Myocyte (in vitro differentiated cells): ENCODE results near the gene IL1RAP. TPM values are rescaled to one million over a fixed set of nuclear protein-coding genes. Genes with fewer than 3 reads are reported as not detected.
"Not testable (repeated sequence)": the region's sequence is repeated elsewhere in the genome, so short reads cannot be mapped to it uniquely, and the experiment has no call there.

ENCODE experiments used
- DNase-seq: peaks from one replicate; pipeline ENCODE4 v3.0.0-alpha.2; 2012; ENCODE audit warnings: low read depth
- total RNA-seq: library from RNA; depleted of rRNA; stranded (reverse); fragments of >200 nt; gene quantifications from 2 replicates; pipeline ENCODE4 v1.2.3, GENCODE V29; 2014

The IL1RAP gene
- total RNA-seq, 1 donor from 2014 or later: 8.4 TPM

- DNase-seq: no peak
Measured at GRCh38 chr3:190645932-190646460, 132.1 kb downstream of the IL1RAP start.

- DNase-seq: no peak
Measured at GRCh38 chr3:190646996-190647395, 133.1 kb downstream of the IL1RAP start.

- DNase-seq: peak; percentile 36
Measured at GRCh38 chr3:190655933-190656332, 142.0 kb downstream of the IL1RAP start.

GRCh38 chr3:190658106-190658505, 144.2 kb downstream of the IL1RAP start:
- no peak for DNase-seq

- peak; percentile 52 for DNase-seq
Measured at GRCh38 chr3:190666821-190667220, 152.9 kb downstream of the IL1RAP start.

- DNase-seq: no peak
Measured at GRCh38 chr3:190671658-190672057, 157.8 kb downstream of the IL1RAP start.

GRCh38 chr3:190673148-190673547, 159.3 kb downstream of the IL1RAP start:
- no peak for DNase-seq

GRCh38 chr3:190676481-190676880, 162.6 kb downstream of the IL1RAP start:
- no peak for DNase-seq

GRCh38 chr3:190677001-190677400, 163.1 kb downstream of the IL1RAP start:
- no peak for DNase-seq

GRCh38 chr3:190677868-190678267, 164.0 kb downstream of the IL1RAP start:
- DNase-seq: not testable (repeated sequence)

GRCh38 chr3:190680691-190681090, 166.8 kb downstream of the IL1RAP start:
- DNase-seq: peak; percentile 36

GRCh38 chr3:190684776-190685175, 170.9 kb downstream of the IL1RAP start:
- no peak for DNase-seq

GRCh38 chr3:190686011-190686410, 172.1 kb downstream of the IL1RAP start:
- no peak for DNase-seq

GRCh38 chr3:190690246-190690645, 176.4 kb downstream of the IL1RAP start:
- DNase-seq: no peak

GRCh38 chr3:190692256-190692655, 178.4 kb downstream of the IL1RAP start:
- DNase-seq: no peak

GRCh38 chr3:190694335-190695001, 180.6 kb downstream of the IL1RAP start:
- no peak for DNase-seq

- no peak for DNase-seq
Measured at GRCh38 chr3:190695225-190695624, 181.3 kb downstream of the IL1RAP start.

GRCh38 chr3:190695994-190696393, 182.1 kb downstream of the IL1RAP start:
- no peak for DNase-seq

GRCh38 chr3:190696777-190697501, 183.1 kb downstream of the IL1RAP start:
- DNase-seq: peak; percentile 71

GRCh38 chr3:190697502-190697830, 183.6 kb downstream of the IL1RAP start:
- no peak for DNase-seq

GRCh38 chr3:190697901-190698300, 184.0 kb downstream of the IL1RAP start:
- peak; percentile 50 for DNase-seq

GRCh38 chr3:190699776-190700175, 185.9 kb downstream of the IL1RAP start:
- no peak for DNase-seq

- peak; percentile 78 for DNase-seq
Measured at GRCh38 chr3:190701096-190701532, 187.2 kb downstream of the IL1RAP start.
